Retina (tissue), 1 donor: Measurements from ENCODE around the gene CCDC183.
"Not testable (repeated sequence)": the region's sequence is repeated elsewhere in the genome, so short reads cannot be mapped to it uniquely, and the experiment has no call there.

ENCODE experiments used
- DNase-seq: peaks from one replicate; pipeline ENCODE4 v3.0.0-alpha.2; 2016

CCDC183 gene

DNA sequence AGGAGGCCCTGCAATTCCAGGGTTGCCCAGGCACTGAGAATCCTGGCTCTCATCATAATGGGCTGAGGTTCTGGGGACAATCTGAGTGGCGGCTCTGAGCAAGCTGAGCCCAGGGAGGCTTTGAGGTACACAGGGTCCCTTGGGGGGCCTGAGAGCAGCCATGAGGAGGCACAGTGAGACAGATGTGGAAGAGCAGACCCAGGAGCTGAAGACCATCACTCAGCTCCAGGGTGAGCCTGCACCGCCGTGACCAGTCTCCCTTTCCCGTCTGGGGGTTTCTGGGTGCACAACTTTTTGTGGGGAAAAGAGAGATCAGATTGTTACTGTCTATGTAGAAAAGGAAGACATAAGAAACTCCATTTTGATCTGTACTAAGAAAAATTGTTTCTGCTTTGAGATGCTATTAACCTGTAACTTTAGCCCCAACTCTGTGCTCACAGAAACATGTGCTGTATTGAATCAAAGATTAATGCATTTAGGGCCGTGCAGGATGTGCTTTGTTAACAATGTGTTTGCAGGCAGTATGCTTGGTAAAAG lies at the start of gene CCDC183:
TSS of gene CCDC183 (plus strand) at position 101 of the 537 bp plus-strand sequence. CDS start at position 161, 60 bp downstream.
- peak; percentile 28 for DNase-seq

DNA sequence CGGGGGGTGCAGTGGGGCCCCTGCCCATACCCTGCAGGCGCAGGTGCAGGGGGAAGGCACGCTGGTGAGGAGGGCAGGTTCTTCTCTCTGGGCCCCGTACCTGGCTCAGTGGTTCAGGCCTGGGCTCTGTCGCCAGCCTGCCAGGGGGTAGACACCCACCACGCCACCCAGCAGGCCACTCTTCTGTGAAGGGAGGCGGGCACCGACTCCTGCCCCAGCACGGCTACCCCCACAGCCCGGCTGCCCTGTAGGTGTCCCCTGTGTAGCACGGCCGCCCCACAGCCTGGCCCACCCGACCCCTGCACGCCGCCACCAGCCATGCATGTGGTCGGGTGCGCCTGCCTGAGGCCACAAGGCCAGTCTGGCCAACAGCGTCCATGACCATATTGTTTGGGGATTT lies 49.5 kb upstream of the CCDC183 start:
- no peak for DNase-seq

DNA sequence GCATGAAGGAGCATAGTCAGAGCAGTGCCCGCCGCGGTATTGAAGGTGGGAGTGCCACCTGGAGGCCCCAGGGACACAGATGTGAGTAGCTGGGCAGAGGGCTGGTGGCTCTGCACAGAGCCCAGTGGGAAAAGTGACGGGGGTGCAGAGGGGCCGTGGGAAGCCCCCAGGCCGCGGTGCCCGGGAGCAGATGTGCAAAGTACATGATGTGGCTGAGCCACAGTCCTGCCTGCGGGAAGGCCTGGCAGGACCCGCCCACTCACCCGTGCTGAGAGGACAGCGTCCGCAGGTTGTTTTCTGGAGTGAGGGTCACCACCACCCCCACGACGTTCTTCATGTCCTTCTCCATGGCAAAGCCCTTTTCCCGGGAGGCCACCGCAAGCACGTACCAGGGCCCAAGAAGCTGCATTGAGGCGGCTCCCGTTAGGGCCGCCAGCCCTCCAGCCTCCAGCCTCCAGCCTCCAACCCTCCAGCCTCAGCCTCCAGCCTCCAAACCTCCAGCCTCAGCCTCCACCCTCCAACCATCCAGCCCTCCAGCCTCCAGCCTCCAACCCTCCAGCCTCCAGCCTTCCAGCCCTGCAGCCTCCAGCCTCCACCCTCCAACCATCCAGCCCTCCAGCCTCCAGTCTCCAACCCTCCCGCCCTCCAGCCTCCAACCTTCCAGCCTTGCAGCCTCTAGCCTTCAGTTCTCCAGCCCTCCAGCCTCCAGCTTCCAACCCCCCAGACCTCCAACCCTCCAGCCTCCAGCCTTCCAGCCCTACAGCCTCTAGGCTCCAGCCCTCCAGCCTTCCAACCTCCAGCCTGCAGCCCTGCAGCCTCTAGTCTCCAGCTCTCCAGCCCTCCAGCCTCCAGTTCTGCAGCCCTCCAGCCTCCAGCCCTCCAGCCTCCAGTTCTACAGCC lies 48.7 kb upstream of the CCDC183 start:
- DNase-seq, result no peak

DNA sequence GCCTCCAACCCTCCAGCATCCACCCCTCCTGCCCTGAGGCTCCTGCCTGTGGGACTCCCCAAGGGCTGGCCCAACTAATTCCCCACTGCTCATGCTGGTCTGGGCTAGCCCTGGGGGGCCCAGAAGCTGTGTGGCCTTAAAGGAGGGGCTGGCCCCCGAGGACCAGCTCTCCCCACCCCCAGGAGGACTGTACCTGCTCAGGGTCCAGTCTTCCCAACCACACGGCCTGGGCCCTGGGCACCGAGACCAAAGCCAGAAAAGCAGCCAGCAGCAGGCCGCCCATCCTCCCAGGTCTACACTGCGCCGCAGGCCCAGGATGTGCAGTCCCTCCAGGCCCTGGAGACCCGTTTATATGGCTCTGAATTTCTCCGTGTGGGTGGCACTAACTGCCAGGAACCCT lies 47.9 kb upstream of the CCDC183 start, which contains the start of gene LCN6:
TSS of gene LCN6 (minus strand) at position 325 of the 400 bp plus-strand sequence. CDS start at position 283, 42 bp downstream.
- DNase-seq, result no peak

DNA sequence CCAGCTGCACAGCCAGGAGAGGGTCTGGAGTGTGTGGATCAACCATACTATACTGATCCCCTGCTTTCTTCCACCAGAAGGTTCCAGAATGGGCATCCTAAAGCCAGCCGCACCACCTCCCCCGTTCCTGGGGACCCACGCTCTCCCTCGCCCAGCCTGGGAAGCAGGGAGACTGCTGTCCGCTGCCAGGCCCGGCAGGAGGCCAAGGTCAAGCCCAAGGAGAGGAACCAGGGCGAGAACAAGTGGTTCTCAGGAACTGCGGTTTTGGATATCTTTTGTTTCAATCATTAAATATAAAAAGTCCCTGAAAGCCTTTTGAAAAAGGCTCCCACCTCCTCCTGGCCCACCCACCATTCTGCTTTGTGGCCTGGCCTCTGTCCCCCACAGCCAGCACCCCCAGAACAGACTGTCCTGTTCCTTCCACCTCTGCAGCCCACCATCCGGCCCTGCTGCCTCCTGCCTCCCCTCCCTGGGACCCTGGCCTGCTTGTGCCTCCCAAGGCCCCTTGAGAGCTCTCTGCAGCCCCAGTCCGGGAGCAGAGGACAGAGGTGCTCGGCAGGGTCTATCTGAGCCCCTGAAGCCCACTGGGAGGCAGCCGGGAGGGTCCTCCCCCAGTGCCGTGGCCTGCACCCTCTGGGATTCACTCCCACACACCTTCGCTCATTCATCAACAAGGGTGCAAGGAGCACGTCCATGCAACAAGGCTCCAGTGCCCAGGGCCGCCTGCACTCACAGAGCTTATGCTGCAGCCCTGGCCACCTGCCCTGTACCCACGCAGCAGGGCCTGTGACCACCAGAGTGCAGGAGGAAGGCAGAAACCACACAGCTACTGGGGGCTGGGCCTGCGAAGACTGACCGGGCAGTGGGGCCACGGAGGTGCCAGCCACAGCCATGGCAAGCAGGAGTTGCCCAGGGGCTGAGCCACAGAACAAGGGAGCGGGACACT lies 47.2 kb upstream of the CCDC183 start:
- DNase-seq, result no peak

DNA sequence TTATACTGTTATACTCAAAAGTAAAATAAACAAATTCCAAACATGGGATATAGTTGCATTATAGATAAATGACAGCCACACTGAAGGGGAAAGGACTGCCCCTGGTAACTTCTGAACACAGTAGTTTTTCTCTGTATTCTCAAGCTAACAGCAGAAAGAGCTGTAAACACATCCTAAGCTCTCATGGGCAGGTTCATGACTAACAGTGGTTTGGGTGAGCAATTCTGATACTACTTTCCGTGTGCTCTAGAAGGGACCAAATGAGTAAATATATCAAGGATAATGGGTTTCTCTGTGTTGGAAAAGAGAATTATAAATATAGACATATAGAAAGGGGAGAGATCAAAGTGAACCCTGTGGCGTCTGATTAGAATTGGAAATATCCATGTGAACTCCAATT lies 45.6 kb upstream of the CCDC183 start:
- DNase-seq, result no peak

DNA sequence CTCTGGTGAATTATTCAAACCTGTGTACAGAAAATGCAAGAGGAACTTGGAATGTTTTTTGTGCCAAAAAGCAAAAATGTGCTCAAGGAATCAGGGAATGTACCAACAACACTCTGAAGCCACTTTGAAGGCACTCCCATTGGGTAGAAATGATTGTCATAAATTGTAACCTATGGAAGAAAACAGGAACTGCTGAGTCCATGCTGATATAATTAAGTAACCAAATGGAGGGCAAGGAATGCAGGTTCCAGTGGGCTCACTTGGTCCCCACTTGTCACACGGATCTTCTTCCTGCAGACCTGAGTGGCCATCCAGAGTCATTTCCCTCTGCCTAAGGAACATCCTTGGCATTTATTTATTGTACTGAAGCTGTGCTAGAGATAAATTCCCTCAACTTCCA lies 44.9 kb upstream of the CCDC183 start:
- DNase-seq, result no peak

DNA sequence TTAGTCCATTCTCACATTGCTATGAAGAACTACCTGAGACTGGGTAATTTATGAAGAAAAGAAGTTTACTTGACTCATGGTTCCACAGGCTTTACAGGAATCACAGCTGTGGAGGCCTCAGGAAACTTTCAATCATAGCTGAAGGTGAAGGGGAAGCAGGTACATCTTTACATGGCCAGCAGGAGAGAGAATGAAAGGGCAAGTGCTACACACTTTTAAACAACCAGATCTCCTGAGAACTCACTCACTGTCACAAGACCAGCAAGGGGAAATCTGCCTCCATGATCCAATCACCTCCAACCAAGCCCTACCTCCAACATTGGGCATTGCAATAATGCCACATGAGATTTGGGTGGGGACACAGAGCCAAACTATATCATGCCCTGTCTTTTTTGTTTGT lies 44.3 kb upstream of the CCDC183 start:
- no peak for DNase-seq

DNA sequence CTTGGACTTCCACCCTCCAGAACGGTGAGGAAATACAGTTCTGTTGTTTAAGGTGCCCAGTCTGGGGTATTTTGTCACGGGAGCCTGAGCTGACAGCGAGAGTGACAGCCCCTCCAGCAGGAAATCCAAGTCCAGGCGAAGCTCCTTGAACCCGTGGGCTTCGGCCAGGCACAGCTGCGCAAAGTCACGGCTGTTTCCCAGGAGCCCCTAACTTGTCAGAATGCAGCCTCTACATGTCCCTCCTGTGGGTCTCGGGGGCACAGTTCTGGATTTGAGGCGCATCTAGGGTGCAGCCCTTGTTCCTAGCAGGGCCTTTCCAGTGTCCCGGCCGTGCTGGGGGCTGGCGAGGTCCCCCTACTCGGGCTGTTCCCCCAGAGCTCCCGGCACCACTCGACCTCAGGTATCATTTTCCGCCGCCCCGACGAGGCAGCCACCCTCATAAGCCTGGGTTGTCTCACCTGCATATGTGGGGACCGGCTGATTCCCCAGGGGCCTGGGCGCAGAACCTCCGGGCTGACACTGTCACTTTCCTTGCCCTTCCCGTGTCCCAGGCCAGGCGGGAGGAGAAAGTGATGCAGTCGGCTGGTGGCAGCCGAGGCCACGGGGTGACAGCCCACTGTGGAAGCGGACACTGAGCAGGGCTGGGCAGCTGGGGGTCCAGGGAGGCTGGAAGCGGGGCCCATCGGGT lies 42.6 kb upstream of the CCDC183 start:
- DNase-seq, result no peak

DNA sequence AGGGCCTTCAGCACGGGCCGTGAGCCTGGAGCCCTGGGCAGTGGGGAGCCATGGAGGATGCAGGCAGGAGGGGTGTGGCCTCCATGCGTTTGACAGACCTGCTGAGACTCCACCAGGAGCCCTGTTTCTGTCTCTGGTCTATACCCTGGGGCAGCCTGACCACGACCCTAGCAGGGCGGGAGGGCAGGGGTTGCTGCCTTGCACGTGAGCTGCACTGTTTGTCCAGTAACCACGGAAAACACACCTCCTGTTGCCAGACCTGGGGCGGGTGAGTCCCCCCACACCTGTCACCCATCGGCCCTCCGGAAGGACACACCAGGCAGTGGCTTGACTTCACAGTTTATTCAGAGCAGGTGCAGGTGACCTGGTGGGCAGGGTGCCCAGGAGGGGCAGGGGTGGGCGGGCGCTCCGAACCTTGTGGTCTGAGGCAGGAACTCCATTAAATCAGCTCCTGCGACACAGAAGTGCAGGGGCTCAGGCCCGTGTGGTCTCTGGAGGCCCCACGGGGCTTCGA lies 42.0 kb upstream of the CCDC183 start:
- no peak for DNase-seq

DNA sequence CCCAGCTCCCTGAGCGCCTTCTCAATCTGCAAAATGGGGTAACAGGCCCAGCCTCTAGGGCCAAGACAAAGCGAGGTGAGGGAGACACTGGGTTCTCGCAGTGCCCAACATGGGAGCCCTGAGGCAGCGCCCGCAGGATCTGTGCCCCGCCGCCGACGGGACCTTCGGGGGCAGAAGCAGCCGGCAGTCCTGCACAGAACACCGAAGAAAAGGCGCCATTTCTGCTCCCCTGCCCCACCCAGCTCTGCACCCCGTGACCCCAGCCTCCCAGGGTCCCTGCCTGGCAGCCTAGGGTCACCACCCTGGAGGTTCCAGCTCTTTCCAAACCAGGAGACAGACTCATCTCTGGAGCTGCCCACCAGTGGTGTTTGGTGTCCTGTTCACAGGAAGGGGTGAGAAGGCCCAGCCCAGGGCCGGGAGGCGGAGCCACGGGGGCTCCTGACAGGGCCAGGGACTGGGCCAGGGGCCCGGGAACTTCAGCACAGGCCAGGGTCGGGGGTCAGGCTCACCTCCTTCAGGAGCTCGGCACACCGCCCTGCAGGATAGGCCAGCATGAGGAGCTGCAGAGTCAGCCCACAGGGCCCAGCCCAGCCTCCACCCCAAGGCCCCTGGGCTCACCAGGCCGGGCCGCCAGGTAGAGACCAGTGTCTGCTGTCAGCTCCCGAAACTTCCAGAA lies 41.4 kb upstream of the CCDC183 start:
- no peak for DNase-seq

DNA sequence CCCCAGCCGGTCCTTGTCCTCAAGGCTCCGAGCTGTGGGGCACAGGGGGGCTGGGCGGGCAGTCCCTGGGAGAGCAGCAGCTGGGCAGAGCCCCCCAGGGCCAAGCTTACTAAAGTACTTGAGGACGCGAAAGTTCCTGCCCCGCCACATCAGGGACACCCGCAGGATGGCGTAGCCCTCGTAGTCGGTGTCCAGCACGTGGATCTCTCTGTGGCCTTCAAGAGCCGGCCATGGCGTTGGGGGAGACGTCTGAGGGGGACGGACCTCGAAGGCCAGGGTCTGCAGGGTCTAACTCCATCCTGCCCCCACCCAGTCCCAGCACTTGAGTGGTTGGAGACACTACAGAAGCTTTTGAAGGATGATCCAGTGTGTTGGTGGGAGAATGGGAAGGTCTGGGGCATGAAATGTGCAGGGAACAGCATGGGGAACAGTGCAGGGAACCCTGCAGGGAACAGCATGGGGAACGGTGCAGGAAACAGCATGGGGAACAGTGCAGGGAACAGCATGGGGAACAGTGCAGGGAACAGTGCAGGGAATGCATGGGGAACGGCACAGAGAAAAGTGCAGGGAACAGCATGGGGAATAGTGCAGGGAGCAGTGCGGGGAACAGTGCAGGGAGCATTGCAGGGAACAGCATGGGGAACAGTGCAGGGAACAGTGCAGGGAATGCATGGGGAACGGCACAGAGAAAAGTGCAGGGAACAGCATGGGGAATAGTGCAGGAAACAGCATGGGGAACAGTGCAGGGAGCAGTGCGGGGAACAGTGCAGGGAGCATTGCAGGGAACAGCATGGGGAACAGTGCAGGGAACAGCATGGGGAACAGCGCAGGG lies 40.6 kb upstream of the CCDC183 start:
- not testable (repeated sequence) for DNase-seq

DNA sequence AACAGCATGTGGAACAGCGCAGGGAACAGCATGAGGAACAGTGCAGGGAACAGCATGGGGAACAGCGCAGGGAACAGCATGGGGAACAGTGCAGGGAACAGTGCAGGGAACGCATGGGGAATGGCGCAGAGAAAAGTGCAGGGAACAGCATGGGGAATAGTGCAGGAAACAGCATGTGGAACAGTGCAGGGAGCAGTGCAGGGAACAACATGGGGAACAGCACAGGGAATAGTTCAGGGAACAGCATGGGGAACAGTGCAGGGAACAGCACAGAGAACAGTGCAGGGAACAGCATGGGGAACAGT lies 40.1 kb upstream of the CCDC183 start:
- no peak for DNase-seq

DNA sequence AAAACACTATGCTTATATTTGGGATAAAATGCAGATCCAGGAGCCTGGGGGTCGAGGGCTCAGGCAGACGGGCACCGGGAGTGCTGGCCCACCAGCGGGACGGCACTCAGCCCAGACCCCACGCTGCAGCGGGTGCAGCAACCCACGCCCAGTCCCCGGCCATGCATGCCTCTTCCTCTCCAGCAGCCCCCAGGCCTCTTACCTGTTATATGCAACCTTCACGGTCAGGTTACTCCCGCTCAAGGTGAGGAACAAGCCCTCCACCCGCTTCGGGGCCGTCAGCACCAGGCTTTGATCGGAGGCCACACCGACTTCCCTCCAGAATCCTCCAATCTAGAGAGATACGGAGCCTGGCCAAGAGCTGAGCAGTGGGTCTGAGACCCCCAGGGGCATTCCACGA lies 39.3 kb upstream of the CCDC183 start:
- no peak for DNase-seq

DNA sequence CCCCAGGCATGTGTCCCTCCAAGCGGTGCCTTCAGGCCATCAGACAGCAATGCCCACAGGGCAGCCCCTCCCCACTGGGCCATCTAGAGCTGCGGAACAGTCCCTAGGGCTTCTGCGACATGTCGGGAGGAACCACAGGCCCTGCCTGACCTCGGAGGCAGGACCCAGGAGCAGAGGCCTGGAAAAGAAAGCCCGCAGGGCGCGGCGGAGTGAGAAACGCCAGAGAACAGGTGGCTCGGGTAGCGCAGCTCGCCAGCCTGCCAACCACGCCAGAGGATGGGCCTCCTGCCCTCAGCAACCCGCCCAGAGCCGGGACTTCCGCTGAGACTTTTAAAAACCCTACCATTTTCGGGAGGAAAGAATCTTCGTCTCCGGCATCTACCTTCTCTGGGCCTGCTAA lies 38.8 kb upstream of the CCDC183 start:
- DNase-seq, result no peak

DNA sequence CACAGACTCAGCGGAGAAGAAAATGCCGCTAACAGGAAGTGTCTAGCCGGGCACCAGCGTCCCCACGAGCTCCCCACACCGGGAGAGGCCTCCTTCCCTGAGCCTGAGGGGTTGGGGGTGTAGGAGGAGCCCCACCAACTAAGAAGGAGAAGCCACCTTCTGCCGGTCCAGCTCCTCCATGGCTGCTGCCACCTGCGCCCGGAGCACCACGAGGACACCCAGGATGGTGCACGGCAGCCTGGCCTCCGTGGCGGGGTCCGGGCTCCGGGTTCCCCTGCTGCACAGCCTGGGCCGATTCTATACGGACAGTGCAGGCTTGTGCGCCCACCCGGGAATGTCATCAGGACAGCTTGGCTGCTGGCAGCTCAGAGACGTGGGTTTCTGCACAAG lies 38.4 kb upstream of the CCDC183 start:
- DNase-seq, result no peak

DNA sequence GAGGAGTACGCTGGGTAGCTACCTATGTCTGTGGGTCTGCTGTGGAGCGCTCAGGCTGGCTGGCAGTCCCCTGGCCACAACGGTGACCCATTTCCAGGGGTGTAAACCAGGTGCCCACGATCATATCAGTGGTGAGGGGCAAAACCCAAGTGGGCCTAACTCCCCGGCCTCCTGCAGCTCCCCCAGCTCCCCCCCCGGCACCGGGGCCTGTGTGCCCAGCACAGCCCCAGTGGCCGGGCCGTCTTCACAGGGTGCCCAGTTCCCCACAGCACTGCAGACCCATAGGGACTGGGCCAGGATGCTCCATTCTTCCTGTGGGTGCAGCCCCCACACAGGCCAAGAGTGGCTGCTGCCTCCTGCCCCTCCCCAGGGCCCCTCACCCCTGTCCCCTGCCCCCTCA lies 37.1 kb upstream of the CCDC183 start:
- DNase-seq, result no peak

DNA sequence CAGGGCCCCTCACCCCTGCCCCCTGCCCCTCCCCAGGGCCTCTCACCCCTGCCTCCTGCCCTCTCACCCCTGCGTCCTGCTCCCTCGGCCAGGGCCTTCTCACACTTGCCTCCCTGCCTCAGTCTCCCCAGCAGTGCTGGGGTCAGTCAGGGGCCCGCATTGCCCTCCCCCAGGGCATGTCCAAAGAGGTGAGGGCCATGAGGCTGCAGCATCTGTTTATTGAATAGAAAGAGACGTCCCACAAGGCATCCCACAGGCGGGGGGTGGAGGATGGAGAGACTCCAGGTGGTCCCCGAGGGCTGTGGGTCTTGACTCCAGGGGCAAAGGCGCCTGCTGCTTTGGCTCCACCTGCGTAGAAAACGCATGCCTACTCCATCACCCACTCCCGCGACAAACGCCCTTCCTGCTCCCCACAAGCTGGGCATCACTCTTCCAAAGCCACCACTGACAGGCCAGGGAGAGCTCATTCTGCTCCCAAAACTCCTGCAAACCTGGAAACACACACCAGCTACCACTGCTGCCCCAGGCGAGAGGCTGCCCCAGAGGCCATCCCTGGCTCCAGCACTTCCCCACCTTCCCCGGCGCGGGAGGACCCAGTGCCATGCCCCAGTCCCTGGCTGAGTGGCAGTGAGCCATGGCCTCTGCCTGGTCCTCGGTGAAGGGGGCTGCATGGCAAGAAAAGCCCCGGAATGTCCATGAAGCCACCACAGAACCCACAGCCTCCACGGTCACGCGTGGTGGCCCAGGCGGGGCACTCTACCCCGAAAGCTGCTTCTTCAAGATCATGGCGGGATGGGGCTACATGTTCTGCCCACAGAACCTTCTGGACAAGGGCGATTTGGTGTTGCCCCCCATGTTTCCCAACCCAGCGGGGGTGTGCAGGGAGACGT lies 36.5 kb upstream of the CCDC183 start:
- no peak for DNase-seq

DNA sequence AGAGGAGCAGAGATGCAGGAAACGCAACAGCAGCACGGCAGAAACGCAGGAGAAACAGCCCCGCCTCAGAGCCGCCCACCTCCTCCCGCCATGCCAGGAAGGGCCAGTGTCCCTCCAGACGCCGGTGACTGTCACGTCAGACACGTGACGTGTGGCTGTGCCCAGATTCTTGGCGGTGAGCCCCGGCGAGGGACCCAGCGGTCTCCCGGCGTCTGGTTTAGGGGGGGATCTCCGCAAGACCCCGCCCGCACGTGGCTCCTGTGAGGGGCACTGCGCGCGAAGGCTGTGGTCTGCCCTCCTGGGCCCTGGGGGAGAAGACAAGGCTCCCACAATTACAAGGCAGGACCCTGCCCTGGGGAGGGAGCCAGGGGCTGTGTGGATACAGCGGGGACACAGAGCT lies 35.7 kb upstream of the CCDC183 start:
- no peak for DNase-seq
